GM18868 (cell line): Measurements from ENCODE around the gene EIF4G1.

ENCODE experiments used
- ATAC-seq: cut with Tn5 transposase; IDR thresholded peaks from one replicate; pipeline ENCODE4 v1.9.1; 2021; ENCODE audit warnings: mild to moderate bottlenecking, moderate library complexity; ENCODE audit not compliant: unreplicated experiment

Gene EIF4G1

DNA sequence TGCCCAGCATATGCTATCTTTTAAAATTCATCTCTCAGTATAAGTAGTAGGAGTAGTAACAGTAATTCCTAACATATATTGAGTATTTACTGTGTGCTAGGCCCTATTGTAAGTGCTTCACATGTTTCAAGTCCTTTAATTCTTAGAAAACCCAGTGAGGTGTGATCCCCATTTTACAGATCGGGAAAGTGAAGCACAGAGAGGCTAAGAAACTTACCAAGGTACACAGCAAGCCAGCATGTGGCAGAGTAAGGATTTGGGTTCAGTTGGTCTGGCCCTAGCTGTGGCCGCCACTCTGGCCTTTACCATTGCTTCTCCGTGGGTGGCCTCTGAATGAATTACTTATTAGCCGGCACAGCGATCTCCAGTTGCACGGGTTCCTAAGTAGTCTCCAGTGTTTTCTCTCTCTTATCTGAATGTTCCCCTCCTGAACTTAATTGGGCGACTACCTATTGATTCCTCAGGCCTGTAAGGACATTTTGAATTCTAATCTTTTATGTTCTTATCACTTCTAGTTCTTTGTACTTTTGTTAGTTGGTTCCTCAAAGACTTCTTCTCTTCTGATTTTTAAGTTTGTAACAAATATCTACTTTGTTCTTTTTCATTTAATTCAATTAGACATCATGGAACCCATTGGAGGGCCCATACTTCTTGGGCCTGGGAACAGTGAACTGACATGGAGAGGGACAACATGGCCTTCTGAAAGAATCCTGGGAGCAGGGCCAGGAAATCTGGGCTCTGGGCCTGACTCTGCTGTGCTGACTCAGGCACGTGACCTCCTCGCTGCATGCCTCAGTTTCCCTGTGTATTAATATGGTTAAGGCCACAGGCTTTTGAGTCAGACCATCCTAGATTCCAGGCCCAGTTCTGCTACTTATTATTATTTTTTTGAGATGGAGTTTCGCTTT lies 35.4 kb downstream of the EIF4G1 start:
- ATAC-seq = no peak

DNA sequence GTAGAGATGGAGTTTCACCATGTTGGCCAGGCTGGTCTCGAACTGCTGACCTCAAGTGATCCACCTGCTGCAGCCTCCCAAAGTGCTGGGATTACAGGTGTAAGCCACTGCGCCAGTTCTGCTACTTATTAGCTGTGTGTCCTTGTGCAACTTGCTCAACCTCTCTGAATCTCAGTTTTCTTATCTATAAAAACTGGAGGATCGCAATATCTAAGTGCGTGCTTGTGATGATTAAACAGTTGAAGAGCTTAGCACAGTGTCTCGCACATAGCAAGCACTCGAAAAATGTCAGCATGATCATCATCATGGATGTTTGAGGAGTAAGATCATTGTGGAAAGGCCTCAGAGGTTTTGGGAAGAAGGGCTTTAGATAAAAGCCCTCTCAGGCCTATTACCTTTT lies 36.2 kb downstream of the EIF4G1 start:
- no peak for ATAC-seq

DNA sequence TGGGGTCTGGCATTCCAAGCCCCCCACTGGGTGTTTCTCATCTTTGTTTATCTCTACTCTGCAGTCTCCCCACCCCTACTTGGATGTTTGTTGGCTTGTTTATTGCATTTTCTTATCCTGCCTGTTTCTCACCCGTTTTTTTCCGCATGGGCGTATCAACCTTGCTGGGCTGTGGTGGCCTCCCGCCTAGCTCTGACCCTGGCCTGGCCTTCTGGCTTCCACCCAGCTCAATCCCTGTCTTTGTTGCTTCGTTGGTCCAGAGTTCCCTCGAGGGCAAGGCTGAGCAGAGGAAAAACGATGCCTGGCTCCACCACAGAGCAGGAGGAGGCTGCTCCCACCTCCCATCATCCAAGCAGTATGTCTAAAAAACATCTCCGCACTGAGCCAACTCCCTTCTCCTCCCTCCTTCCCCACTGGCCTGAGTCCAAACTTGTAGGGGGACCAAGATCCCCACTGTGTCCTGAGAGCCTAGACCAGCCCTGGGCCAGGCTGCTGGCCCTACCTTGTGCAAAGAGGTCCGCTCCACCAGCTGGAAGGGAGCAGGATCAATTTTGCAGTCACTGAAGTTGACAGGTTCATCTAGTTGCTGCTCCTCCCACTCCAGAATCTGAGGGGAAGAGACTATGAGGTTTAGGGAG lies 37.2 kb downstream of the EIF4G1 start:
- ATAC-seq = no peak

DNA sequence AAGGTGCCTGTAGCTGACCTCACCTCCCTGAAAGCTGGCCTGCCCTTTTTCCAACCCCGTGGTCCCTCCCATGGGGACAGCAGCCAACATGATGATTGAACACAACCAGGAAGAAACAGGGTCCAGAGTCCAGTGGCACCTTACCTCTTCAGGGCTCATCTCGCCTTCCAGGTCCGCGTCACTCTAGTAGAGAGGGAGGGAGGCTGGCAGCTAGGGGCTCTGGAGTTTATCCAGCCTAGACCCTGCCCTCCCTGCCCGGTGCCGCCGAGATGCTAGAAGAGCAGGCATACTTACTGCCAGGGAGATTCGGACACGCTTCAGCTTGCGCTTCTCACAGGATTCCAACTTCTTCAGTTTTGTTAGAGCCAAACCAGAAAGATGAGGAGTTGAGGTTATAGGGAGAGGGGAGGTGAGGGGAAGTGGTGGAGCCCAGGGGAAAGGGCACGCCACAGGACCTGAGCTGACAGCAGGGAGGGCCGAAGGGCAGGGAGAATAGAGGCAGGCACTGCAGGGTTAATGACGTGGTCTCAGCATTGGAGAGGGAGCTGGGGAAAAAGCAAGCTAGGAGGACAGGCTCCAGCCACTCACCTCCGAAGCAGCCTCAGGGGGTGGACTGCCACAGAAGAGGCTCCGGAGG lies 37.9 kb downstream of the EIF4G1 start:
- no peak for ATAC-seq

DNA sequence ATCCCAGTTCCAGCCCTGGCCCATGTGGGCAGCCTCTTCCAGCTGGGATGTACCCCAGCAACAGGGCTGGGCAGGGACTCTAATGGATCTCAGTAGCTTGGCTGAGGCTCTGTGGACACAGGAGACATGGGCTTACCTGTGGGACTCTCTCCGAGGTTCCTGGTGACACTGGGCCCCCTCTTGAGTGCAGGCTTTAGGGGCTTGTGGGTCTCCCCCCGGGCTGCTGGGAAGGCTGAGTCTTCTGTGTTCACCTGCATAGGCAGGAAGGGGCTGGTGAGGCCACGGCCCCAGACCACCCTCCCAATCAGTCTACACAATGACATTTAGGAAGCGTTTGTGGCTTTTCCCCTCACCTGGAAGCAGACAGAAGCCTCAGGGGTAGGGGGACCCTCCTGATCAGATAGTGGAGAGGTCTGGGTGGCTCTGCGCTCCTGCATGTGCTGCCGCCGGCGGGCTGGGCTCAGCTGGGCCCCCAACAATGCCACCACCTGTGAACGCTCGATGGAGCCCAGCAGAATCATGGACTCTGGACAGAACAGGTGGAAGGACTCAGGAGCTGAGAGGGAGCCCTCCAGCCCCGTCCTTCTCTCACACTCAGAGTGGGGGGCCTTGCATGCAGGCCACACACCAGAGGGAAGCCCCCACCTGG lies 38.6 kb downstream of the EIF4G1 start:
- no peak for ATAC-seq

DNA sequence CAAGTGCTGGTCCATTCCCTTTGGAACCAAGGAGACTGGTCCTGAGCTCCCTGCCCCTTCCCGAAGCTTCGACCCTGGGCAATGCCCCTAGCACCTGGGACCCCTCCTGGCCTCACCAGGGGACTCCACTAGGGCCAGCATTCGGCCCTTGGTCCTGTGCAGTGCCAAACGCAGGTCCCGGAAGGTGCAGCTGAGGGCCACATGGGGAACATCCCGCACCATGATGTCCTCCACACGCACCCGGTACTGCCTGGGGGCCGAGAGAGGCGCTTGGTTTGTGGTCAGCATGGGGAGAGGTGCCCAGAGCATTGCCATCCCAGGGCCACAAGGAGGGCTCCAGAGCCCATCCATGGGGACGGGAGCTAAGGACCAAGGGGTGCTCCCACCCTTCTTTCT lies 39.1 kb downstream of the EIF4G1 start:
- ATAC-seq = no peak

DNA sequence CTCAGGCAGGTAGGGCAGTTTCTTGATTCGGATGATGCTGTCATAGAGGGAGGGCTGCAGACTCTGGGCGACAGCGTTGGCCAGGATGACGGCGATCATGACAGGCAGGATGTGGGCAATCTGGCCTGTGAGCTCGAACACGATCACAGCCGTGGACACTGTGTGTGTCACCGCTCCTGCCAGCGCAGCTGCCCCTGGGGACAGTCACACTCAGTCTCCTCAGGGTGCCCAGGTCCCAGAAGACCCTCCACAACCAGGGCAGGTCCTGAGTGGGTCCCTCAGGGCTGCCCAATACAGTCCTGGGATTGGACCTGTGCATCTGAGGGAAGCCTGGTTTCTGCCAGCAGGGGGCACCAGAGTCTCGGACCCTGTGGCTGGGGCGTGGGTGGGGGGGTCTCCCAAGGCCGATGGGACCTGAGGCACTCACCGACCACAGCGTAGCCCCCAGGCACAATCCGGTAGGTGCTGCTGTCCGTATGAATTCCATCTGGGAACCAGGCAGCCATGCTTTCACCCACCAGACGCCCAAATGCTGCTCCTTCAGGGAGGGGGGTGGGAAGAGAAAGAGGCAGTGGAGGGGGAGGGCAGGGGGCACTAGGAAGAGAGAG lies 39.8 kb downstream of the EIF4G1 start:
- ATAC-seq = no peak

DNA sequence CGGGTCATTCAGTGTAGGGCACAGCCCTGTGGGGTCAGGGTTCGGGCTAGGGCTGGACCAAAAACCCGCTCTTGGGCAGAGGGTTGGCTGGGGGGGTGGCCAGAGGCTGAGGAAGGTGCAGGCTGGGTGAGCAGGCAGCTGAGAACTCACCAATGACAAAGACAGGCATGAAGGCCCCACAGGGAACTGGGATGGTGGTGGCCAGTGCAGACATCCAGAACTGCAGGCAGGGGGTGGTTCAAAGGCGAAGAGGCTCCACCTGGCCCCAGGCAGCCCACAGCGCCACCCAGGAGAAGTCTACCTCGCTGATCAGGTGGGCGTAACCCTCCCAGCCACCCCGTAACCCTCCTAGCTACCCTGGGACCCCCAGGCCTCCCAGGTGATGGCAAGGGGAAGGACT lies 40.3 kb downstream of the EIF4G1 start:
- ATAC-seq = no peak

DNA sequence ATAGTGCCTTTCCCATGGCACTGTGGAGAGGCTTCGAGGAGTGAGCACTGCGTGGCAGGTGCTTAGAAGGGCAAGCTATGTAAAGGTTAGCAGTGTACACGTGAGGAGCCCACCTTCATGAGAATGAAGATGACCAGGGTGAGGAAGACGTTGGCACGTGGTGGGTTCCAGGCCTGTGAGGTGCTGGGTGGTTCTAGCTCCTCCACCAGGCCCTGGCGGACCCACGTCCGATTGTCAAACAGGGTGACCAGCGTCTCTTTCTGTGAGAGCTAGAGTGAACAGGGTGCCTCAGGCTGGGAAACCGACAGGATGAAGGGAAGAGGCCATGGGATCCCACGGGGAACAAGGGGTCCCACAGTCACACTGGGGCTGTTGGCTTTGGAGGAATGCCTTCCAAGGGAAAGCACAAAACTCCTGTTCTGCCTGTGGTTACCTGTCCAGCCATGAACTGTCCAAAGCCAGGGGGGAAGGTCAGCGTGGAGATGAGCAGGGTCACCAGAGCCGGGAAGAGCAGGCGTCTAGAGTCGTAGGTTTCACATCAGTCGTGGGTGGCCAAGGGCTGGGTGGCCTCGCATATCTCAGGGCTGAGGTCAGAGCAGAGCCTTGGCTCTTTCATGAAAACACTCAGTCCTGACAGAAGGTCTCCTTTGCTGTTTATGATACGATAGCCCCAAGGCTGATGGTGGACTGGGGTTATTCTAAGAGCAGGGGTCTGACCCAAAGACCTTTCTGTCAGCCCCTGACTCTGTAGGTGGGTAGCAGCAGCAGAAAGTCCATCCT lies 41.0 kb downstream of the EIF4G1 start:
- no peak for ATAC-seq

DNA sequence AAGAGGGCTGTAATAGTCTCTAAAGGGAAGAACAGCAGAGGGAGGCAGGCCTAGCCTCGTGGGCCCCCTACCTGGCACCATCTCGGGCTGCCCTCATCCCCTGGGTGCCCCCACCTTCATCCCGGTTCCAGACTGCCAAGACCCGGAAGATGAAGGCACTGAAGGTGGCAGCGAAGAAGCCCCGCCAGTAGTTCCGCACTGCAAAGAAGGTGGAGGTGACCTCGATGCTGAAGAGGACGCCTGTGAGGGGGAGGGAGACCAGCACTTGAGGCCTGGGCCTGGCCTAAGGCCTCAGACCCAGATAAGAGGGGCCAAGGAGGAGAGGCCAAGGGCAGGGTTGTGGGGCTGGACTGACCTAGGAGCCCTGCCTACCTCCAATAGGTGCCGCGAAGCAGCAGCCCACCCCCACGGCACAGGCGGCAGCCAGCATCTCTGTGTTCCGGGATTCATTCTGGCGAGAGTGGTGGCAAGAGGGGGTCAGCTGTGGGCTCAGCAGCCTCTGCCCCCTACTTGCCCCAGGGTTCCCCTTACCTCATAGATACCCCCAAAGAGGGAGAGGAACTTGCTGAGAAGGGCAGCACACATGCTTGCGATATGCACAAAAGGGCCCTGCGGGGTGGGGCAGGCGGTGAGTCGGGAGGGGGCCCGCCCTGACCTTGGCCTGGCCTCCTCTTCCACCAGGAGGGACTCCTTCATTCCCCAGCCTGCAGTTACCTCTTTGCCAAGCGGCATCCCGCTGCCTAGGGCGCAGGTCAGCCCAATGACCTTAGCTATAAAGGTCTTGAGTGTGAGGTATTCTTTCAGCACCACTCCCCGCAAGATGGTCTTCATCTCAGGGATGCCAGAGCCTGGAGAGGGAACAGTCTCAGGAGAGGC lies 43.1 kb downstream of the EIF4G1 start:
- no peak for ATAC-seq

DNA sequence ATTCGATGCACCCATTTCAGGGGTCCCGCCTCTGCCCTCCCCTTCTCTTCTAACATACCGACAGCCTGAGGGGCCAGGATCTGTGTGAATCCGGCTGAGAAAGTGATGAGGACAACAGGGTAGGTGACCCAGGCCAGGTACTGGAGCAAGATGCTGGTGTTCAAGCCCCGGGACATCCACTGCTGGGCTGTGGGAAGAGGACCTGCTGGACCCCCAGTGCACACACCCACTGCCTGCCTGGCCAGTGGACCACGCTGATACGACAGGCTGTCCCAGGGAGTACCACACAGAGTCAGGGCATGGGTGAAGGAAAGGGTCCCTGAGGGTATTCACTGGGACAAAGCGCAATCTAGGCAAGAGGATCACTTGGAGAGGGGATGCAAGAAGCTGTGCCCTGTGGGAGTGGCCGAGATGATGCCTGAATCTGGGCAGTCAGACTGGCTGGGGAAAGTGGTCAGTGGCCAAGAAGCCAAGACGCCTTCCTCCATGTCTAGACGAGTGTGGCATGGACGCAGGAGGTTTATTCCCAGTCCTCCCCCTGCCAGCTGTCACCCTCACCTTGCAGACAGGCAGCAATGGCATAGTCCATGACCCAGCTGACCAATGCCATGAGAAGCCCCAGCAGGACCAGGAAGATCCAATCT lies 43.8 kb downstream of the EIF4G1 start:
- ATAC-seq = no peak

DNA sequence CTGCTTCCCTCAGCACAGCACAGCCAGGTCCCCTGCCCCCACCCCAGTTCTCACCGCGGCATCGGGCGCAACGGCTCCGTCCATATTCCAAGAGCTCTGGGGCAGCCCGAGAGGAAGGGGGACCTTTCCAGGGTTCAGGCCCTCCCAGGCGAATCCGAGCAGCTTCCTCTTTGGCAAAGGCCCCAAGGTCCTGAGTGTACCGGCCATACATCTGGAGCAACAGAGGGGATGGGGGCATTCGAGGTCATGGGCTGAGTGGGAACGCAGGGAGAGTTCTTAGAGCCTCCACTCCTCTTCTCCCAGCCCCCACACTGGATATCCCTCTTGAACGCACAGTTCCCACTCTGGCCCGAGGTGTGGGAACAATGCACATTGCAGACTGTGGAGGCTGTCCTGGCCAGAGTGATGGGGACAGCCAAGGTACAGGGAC lies 44.5 kb downstream of the EIF4G1 start:
- no peak for ATAC-seq

DNA sequence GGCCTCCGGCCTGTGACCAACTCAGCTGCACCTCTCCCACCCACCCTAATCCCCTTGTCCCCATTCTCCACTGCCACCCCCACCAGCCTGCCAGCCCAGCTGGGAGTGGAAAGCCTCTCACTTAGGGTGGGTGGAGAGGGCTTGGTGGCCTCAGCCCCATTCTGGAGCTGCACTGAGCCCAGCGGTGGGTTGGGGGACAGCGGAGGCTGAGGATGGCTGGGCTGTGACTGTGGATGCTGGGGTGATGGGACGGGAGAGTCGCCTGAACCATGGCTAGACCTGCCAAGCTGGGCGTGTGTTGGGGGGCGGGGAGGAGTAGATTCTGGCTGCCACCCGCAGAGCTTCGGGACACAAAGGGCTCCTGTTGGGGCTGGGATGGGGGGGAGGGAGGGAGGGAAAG lies 45.2 kb downstream of the EIF4G1 start:
- no peak for ATAC-seq

DNA sequence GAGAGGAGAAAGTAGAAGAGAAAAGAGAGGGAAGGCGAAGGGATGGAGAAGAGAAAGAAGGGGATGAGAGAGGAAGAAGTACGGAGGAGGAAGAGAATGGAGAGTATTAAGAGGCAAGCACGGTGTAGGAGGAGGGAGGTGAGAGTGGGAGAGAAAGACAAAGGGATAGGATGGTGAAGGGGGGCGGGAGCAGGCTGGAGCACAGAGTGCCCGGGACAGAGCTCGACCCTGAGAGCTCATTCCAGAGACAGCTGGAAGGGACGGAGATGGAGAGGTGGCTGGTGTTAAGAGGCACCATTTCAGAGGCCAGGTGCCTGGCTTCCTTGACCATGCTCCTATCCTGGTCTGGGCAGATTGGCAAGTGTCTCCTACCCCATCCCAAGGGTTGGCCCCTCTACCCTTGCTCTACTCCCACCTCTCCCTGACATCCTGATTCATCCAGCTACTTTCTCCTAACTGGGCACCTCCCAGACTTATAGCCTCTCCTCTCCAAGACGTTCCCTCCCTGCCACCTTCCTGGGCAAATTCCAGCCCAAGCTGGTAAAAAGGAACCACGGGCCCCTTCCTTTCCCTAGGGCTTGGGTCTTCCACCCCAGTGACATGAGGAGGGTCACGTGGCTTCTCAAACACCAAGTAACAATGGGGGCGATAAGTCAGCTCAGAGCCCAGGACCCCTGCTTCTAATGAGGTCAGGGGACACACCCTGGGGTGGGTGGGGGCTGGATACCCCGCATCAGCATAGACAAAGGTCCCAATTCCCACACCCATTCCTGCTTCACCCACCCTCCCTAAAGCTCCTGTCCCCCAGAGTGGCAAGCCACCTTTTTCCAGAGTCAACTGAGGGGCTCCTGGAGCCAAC lies 45.9 kb downstream of the EIF4G1 start:
- ATAC-seq = no peak

DNA sequence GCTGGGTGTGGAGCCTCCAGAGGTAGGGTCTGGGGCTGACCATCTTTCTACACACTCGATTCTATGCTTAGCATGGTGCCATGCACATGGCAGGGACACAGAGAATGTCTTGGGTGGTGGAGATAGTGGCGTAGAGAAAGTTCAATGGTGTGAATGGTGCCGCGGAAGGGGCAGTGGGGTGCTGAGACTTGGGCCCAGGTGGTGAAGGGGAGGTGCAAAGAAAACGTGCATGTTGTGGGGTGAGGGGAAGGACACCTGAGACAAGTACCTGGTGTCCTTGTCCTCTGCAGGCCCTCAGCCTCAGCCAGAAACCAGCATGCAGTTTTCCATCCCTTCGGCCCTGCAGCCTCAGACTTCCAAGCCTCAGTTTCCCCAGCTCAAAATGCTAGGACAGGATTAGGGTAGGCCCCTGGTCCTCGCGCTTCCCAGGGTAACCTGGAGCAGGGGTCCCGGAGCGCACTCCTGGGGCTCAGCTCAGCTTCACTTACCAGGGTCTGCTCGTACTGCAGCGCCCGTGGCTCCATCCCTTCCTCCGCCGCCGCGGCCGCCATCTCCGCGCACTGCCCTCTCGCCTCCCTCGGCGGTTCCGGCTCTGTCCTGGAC lies 46.6 kb downstream of the EIF4G1 start:
- ATAC-seq = peak; percentile 6

DNA sequence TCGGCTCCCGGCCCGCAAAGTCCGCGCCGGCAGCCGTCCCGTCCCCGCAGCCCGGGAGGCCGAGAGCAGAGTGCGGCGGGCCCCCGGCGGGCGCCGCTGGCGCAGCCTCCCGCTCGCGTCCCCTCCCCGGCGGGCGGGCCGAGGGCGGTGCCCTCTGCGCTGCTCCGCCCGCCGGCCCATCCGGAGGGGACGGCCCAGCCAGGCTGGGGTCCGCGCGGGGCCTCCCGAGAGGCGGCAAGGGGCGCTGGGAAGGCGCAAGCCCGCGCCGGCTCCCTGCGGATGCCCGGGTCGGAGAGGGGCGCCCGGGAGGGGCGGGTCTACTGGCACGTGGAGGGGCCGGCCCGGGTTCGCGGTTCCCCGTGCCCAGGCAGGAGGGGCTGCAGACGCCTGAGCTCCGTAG lies 47.1 kb downstream of the EIF4G1 start, which contains the start of the genes CLCN2 and POLR2H:
CLCN2 (minus strand) TSS at position 74 of the 400 bp plus-strand sequence. CDS start 126 bp downstream, outside the sequence.
POLR2H (plus strand) TSS at position 179 of the 400 bp plus-strand sequence. CDS start 1,783 bp downstream, outside the sequence.
- ATAC-seq = peak; percentile 37
